ENCODE data around the gene ZNF765. TPM values are rescaled to one million over a fixed set of nuclear protein-coding genes. Genes with fewer than 3 reads are reported as not detected.
"Not testable (repeated sequence)": the region's sequence is repeated elsewhere in the genome, so short reads cannot be mapped to it uniquely, and the experiment has no call there.

Gene ZNF765
- 7.5 TPM for total RNA-seq
- long read RNA-seq, full-length matches to known transcripts: 3 of 21 reads
- long read RNA-seq, partial matches to known transcripts: 1 of 21 reads
- long read RNA-seq, other reads (novel, unspliced or antisense): 17 of 21 reads

DNA sequence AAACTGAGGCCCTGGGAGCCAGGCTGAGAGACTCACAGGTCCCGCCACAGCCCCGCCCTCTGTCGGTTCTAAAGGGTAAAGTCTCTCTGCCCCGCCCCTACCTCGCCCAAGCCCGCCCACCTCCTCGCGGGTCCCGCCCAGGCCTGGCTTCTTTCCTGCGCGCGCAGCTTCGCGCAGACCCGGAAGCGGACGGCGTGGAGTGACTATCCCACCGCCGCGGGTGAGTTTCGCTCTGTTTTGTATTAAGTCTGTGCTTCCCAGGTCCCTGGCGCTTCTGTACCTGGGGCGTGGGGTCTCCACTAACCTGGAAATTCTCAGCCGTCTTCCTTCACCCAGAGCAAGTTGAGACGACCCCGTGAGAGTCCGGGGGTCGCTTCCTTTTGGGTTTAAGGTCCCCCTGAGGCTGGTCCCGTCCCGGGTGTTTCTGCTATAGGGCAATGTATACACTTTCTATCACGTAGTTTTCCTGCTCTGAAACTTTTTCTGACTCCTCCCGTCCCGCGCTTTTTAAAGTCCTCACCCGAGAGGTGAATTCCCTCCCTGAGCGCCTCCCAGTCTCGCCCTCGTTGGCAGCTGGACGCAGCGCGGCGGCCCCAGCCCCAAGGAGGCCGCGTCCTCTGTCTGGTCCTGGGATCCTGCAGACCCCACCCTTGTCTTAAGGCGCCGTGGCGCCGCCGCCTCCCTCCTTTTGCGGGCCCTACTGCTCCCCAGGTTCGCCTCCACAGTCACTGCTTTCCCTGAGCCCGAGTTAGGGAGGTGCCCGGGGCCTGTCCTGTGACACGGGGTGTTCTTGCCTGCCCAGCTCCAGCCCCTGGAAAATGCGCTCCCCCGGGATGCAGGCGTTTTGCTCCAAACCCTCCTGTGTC is at the start of gene ZNF765:
Gene ZNF765 (plus strand): TSS at position 176 of the 866 bp plus-strand sequence. CDS start 2,867 bp downstream, outside the sequence.
- DNase-seq (ENCODE audit: low spot score): peak; percentile 99

DNA sequence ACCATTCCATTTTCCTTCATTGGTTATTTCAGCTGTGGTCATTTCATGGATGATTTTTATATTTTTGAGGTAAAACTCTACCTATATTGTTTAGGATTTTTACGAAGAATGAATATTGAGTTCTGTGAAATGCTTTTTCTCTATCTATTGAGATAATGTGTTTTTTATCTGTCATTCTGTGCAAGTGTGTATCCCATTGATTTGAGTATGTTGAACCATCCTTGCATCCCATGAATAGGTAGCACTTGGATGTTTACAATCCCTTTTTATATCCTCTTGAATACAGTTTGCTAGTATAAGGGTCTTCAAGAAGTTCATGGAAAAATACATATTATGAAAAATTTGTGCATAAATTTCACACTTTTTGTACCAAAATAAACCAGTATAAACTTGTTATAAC is 39.2 kb upstream of the ZNF765 start:
- no peak for DNase-seq (ENCODE audit: low spot score)

DNA sequence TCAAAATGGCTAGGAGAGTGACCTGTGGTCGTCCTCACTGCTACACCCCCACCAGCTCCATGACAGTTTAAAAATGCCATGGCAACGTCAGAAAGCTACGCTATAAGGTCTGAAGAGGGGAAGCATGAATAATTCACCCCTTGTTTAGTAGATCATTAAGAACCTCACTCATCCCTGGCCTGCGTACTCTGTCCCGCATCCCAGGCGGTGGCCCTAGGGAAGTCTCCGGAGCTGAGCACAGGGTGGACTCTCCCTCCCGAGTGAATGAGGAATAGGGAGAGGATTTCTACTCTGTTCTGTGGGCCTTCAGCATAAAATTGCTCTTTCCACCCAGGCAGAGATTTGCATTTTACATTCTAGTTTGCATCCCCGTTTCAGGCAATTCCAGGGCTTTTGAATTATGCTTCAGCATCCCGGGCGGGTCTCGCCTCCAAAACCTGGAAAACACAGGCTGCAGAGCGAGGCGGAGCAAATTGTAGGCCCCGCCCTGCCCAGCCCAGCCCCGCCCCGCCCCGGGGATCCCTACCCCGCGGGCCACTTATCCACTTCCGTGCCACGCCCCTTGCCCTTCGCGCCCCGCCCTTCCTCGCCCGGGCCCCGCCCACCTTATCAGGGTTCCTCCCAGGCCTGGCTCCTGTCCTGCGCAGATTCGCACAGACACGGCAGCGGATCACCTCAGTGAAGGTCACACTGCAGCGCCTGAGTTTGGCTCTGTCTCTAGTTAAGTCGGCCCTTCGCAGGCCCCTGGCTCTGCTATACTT is 36.9 kb upstream of the ZNF765 start:
- DNase-seq (ENCODE audit: low spot score): no peak

DNA sequence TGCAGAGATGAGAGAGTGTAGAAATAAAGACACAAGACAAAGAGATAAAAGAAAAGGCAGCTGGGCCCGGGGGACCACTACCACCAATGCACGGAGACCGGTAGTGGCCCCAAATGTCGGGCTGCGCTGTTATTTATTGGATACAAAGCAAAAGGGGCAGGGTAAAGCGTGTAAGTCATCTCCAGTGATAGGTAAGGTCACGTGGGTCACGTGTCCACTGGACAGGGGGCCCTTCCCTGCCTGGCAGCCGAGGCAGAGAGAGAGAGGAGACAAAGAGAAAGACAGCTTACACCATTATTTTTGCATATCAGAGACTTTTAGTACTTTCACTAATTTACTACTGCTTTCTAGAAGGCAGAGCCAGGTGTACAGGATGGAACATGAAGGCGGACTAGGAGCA is 34.9 kb upstream of the ZNF765 start:
- DNase-seq (ENCODE audit: low spot score): not testable (repeated sequence)

DNA sequence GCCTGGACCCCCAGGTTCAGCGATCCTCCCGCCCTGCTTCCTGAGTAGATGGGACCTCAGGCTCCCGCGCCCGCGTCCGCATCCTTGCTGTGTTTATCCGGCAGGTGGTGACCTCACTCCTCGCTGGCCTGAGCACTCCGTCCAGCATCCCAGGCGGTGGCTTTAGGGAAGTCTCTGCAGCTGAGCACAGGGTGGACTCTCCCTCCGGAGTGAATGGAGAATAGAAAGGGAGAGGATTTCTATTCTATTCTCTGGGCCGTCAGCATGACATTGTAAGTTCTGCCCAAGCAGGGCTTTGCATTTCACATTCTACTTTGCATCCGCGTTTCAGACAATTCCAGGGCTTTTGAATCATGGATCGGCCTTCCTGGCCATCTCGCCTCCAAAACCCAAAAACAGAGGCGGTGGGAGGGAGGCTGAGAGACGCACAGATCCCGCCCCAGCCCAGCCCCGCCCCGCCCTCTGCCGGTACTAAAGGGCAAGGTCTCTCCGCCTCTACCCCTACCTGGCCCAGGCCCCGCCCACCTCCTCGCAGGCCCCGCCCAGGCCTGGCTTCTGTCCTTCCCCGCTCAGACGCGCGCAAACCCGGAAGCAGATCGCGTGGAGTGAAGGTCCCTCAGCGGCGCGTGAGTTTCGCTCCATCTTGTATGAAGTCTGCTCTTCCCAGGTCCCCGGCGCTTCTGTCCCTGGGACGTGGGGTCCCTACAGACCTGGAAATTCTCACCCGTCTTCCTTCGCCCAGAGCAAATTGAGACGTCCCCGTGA is 29.6 kb upstream of the ZNF765 start, which contains the start of gene ZNF525:
Gene ZNF525 (plus strand): TSS at position 572 of the 765 bp plus-strand sequence. CDS start 6,577 bp downstream, outside the sequence.
- peak; percentile 95 for DNase-seq (ENCODE audit: low spot score)

DNA sequence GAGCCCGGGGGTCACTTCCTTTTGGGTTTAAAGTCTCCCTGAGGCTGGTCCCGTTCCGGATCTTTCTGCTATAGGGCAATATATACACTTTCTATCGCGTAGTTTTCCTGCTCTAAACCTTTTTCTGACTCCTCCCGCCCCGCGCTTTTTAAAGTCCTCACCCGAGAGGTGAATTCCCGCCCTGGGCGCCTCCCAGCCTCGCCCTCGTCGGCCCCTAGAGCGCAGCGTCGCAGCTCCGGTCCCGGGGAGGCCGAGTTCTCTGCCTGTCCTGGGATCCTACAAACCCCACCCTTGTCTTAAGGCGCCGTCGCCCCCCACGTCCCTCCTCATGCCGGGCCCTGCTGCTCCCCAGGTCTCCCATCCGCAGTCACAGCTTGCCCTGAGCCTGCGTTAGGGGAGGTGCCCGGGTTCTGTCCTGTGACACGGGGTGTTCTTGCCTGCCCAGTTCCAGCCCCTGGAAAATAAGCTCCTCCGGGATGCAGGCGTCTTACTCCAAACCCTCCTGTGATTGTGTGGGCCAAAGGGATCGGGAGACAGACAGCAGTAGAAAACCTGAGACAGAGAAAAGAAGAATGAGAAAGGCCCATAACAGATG is 29.0 kb upstream of the ZNF765 start:
- DNase-seq (ENCODE audit: low spot score): no peak

DNA sequence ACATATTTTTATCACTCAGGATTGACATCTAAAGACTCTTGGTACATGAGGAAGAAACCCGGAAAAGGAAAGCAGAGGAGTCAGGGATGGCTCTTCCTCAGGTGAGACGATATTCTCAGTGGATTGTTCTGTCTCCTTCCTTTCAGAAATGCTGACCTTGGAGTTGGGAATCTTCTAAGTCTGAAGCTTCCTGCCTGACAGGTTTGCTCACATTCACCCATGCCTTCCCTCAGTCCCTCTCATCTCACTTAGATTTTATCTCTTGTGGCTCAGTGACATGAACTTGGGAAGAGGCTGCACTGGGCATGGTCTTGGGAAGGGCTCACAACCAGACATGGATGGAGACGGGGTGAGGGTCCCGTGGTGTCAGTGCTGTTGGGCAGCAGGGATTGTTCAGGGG is 22.8 kb upstream of the ZNF765 start:
- no peak for DNase-seq (ENCODE audit: low spot score)

DNA sequence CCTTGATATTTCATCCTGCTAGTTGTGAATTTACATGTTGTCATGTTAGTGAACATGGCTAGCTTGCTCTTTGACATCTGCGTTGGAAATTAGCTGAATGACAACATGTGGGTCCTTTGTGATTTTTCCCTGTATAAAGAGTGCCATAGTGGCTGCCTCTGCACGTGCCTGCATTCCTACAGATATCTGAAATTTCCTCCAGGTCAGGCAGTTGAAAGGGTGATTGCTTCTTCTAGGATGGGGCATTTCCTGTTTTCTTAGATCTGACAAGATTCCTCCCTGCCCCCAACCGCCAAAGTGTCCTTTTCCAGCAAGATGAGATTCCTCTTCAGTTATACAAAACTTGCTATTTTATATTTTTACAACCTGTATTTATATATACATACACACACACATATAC is 20.7 kb upstream of the ZNF765 start:
- DNase-seq (ENCODE audit: low spot score): no peak

DNA sequence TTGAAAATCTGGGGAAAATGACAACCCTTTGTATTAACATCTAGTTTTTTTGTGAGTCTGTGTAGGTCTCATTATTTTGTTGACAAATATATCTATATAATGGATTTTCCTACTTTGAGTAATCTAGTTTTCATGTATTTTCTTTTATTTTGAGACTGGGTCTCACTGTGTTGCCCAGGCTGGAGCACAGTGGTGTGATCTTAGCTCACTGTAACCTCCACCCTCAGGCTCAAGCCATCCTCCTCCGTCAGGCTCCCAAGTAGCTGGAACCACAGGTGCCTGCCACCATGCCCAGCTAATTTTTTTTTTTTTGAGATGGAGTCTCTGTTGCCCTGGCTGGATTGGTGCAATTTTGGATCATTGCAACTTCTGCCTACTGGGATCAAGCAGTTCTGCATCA is 20.2 kb upstream of the ZNF765 start:
- no peak for DNase-seq (ENCODE audit: low spot score)

DNA sequence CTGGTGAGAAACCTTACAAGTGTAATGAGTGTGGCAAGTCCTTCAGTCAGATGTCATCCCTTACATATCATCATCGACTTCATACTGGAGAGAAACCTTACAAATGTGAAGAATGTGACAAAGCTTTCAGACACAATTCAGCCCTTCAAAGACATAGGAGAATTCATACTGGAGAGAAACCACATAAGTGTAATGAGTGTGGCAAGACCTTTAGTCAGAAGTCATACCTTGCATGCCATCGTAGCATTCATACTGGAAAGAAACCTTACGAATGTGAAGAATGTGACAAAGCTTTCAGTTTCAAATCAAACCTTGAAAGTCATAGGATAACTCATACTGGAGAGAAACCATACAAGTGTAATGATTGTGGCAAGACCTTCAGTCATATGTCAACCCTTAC is 13.6 kb upstream of the ZNF765 start:
- DNase-seq (ENCODE audit: low spot score): no peak

DNA sequence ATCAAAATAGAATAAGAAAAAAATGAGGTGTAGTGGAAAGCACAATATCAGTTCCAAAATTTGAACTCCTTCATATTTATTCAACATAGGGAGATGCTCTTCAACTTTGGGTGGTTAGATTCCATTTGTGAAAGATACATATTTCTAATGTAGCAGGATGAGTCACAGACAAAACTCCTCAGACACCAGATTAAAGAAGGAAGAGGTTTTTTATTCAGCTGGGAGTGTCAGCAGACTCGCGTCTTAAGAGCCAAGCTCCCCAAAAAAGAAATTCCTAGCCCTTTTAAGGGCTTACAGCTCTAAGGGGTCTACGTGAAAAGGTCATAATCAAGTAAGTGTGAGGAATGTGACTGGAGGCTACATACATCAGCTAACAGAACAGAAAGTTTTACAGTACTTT is 6.8 kb upstream of the ZNF765 start:
- no peak for DNase-seq (ENCODE audit: low spot score)

DNA sequence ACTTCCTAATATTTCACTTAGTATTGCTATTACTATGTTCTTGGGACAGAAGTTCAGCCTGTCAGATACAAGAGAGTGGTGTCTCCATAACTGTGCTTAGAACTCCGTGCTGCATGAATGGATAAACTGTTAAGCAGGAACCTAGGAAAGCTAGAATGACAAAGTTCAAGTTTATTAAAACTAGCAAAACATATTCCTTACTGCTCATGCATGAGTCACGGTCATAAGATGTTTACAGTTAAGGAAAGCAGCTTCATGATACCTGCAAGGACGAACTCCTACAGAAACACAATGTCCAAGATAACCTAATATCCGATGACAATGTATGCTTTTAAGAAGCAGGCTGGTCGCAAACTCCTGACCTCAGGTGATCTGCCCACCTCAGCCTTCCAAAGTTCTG is 6.0 kb upstream of the ZNF765 start:
- no peak for DNase-seq (ENCODE audit: low spot score)

DNA sequence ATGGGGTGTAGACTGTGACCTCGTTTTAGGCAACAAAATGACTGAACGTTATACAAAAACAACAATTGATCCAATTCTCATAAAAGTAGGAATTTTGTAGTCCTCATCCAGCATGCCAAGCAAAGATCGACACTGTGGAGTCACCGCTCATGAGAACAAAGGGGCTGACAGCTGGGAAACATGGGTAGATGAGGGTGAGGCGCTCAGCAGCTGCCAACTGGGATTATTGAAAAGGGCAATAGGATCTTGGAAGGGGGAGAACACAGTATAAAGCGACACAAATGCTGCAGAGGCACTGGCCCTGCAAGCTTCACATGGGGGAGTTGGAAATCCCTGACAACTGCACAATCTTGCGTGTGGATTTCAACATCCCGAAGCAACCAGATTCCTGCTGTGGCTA is 5.4 kb upstream of the ZNF765 start:
- DNase-seq (ENCODE audit: low spot score): no peak

DNA sequence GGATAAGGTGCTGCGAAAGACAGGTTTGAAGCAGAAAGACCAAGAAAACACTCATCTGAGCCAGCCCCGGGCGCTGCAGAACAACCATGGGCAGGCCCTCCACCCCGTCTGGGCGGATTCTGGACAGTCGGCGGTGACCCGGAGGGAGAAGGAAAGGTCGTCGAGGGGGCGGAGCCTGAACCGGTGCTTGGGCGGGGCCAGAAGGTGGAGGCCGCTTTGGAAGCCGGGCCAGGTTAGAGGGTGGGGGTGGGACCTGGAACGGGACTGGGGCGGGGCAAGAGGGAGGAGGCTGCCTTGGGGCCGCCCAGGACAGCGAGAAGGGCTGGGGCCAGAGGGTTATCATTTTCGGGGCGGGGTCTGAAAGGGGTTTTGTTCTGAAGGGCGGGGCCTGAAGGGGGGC is 5.0 kb upstream of the ZNF765 start:
- DNase-seq (ENCODE audit: low spot score): no peak

DNA sequence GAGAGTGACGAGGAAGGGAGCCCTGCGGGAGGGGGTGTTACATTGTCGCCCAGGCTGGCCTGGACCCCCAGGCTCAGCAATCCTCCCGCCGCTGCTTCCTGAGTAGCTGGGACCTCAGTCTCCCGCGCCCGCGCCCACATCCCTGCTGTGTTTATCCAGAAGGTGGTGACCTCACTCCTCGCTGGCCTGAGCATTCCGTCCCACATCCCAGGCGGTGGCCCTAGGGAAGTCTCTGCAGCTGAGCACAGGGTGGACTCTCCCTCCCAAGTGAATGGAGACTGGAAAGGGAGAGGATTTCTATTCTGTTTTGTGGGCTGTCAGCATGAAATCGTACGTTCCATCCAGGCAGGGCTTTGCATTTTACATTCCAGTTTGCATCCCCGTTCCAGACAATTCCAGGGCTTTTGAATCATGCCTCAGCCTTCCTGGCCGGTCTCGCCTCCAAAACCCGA is 401 bp upstream of the ZNF765 start:
- no peak for DNase-seq (ENCODE audit: low spot score)

DNA sequence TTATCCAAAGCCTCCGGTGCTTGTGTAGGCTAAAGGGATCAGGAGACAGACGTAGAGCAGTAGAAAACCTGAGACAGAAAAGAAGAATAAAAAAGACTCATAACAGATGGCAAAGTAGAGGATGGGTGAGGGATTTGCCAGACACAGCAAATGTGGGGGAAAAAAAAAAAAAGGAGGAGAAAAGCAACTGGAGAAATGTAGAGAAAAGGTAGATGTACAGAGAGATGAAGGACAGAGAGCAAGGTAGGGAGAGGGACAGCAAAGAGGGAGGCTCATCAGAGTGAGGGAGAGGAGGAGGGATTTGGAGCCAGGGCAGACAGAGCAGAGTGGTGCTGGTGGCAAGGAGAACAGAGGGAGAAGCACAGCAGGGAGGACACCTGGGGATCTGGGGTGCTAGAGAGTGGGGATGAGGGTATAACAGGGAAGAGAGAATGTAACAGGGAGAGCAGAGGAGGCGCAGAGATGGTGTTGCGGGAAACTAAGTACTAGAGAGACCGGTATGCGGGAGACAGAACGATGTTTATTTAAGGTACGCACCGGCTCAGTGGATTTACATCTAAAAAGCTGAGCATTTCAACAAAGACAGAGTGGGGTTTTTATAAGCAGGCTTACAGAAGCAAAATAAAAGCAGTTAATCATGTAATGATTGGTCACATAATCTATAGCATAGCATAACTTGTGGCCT is 1.0 kb downstream of the ZNF765 start:
- not testable (repeated sequence) for DNase-seq (ENCODE audit: low spot score)

DNA sequence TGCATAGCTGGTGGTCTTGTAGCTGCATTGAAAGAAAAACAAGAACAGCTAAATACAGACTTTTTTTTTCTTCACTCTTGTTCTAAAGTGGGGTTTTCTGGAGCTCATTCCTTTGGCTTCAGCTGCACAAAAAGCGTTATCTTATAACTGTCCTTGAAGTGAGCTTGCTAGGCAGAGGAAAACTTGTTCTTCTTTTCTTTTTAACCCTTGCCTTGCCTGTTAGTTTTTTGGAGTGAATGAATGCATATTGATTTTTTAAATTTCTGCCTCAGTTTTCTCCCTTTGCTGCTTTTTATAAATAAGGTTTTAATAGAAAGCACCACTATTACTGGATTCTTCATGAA is 1.5 kb downstream of the ZNF765 start:
- DNase-seq (ENCODE audit: low spot score): no peak

DNA sequence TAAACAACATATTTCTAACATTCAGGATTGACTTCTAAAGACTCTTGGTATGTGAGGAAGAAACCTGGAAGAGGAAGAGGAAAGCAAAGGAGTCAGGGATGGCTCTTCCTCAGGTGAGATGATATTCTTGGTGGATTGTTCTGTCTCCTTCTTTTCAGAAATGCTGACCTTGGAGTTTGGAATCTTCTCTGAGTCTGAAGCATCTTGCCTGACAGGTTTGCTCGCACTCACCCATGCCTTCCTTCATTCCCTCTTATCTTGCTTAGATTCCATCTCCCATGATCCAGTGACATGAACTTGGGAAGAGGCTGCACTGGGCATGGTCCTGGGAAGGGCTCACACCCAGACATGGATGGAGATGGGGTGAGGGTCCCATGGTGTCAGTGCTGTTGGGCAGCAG is 3.0 kb downstream of the ZNF765 start:
- DNase-seq (ENCODE audit: low spot score): not testable (repeated sequence)

DNA sequence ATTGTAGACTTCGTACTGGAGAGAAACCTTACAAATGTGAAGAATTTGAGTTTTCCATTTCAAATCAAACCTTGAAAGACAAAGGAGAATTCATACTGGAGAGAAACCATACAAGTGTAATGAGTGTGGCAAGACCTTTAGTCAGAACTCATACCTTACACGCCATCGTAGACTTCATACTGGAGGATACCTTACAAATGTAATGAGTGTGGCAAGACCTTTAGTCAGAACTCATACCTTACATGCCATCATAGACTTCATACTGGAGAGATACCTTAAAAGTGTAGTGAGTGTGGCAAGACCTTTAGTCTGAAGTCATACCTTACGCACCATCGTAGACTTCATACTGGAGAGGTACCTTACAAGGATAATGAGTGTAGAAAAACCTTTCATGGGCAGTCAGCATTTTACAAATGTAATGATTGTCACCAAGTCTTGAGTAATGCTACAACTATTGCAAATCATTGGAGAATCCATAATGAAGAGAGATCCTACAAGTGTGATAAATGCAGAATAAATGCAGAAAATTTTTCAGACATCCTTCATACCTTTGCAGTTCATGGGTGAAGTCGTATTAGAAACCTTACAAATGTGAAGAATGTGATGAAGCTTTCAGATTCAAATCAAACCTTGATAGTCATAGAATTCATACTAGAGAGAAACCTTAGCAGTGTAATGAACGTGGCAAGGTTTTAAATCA is 14.7 kb downstream of the ZNF765 start:
- no peak for DNase-seq (ENCODE audit: low spot score)
